H9 (cell line): ENCODE measurements around the gene SPAG6. TPM values are rescaled to one million over a fixed set of nuclear protein-coding genes. Genes with fewer than 3 reads are reported as not detected.

ENCODE experiments used
- DNase-seq: peaks from one replicate; pipeline ENCODE4 v3.0.0-alpha.2; 2017
- H2AFZ ChIP-seq: one replicate; pipeline ENCODE4 v1.6.1; 2013; ENCODE audit warnings: mild to moderate bottlenecking, low read length, control low read depth, moderate library complexity
- H2AK5ac ChIP-seq: 2 replicates; pipeline ENCODE4 v1.6.1; 2013; ENCODE audit warnings: low read length, control low read depth, mixed read lengths; ENCODE audit not compliant: insufficient read length
- H2BK120ac ChIP-seq: one replicate; pipeline ENCODE4 v1.6.1; 2013; ENCODE audit warnings: low read depth, mild to moderate bottlenecking, low read length, control low read depth, inconsistent platforms; ENCODE audit not compliant: poor library complexity, severe bottlenecking
- H2BK12ac ChIP-seq: 2 replicates; pipeline ENCODE4 v1.6.1; 2013; ENCODE audit warnings: low read length, control low read depth, mixed read lengths, low read depth; ENCODE audit not compliant: insufficient read length
- H2BK15ac ChIP-seq: 2 replicates; pipeline ENCODE4 v1.6.1; 2013; ENCODE audit warnings: low read depth, low read length, control low read depth
- H2BK20ac ChIP-seq: one replicate; pipeline ENCODE4 v1.6.1; 2013; ENCODE audit warnings: low read depth, mild to moderate bottlenecking, low read length, control low read depth, inconsistent platforms; ENCODE audit not compliant: poor library complexity, severe bottlenecking
- H2BK5ac ChIP-seq: 2 replicates; pipeline ENCODE4 v1.6.1; 2013; ENCODE audit warnings: low read length, control low read depth, mixed read lengths; ENCODE audit not compliant: insufficient read length
- H3K14ac ChIP-seq: 2 replicates; pipeline ENCODE4 v1.6.1; 2013; ENCODE audit warnings: low read length, control low read depth; ENCODE audit not compliant: insufficient read depth
- H3K18ac ChIP-seq: 2 replicates; pipeline ENCODE4 v1.6.1; 2013; ENCODE audit warnings: low read depth, mild to moderate bottlenecking, mixed read lengths, low read length, control low read depth; ENCODE audit not compliant: insufficient read length
- H3K23ac ChIP-seq: 2 replicates; pipeline ENCODE4 v1.6.1; 2013; ENCODE audit warnings: low read length, control low read depth, mixed read lengths, low read depth; ENCODE audit not compliant: insufficient read length
- H3K23me2 ChIP-seq: 2 replicates; pipeline ENCODE4 v1.6.1; 2013; ENCODE audit warnings: low read depth, mild to moderate bottlenecking, mixed read lengths, low read length, control low read depth; ENCODE audit not compliant: insufficient read length, poor library complexity, severe bottlenecking
- H3K27ac ChIP-seq: 2 replicates; pipeline ENCODE4 v1.5.1; 2013; ENCODE audit warnings: low read length, control low read depth, mixed read lengths, low read depth; ENCODE audit not compliant: insufficient read length
- H3K27me3 ChIP-seq: 2 replicates; pipeline ENCODE4 v1.6.1; 2013; ENCODE audit warnings: low read length, control low read depth, inconsistent platforms; ENCODE audit not compliant: insufficient read depth
- H3K4ac ChIP-seq: 2 replicates; pipeline ENCODE4 v1.6.1; 2013; ENCODE audit warnings: low read depth, mild to moderate bottlenecking, control low read depth, inconsistent platforms, low read length, moderate library complexity
- H3K4me1 ChIP-seq: 2 replicates; pipeline ENCODE4 v1.6.1; 2013; ENCODE audit warnings: low read length, control low read depth, inconsistent platforms; ENCODE audit not compliant: insufficient read depth
- H3K4me2 ChIP-seq: 2 replicates; pipeline ENCODE4 v1.6.1; 2013; ENCODE audit warnings: low read length, control low read depth, mixed read lengths; ENCODE audit not compliant: insufficient read length, insufficient read depth
- H3K56ac ChIP-seq: 2 replicates; pipeline ENCODE4 v1.6.1; 2013; ENCODE audit warnings: low read depth, mild to moderate bottlenecking, mixed read lengths, low read length, control low read depth; ENCODE audit not compliant: insufficient read length
- H3K79me1 ChIP-seq: 2 replicates; pipeline ENCODE4 v1.6.1; 2013; ENCODE audit warnings: low read depth, mild to moderate bottlenecking, moderate library complexity, low read length, control low read depth, inconsistent platforms; ENCODE audit not compliant: insufficient read depth, poor library complexity, severe bottlenecking
- H3K79me2 ChIP-seq: 2 replicates; pipeline ENCODE4 v1.6.1; 2013; ENCODE audit warnings: low read length, control low read depth, inconsistent platforms; ENCODE audit not compliant: insufficient read depth
- H3K9ac ChIP-seq: 2 replicates; pipeline ENCODE4 v1.6.1; 2013; ENCODE audit warnings: low read length, control low read depth, mixed read lengths; ENCODE audit not compliant: insufficient read length; ENCODE audit errors: extremely low read depth
- H3K9me3 ChIP-seq: one replicate; pipeline ENCODE4 v1.6.1; 2013; ENCODE audit warnings: low read depth, low read length, inconsistent platforms; ENCODE audit not compliant: control insufficient read depth
- H3T11ph ChIP-seq: one replicate; pipeline ENCODE4 v1.6.1; 2013; ENCODE audit warnings: mild to moderate bottlenecking, low read length, control low read depth, inconsistent platforms
- H4K20me1 ChIP-seq: one replicate; pipeline ENCODE4 v1.6.1; 2013; ENCODE audit not compliant: control insufficient read depth, insufficient read length, insufficient read depth
- H4K5ac ChIP-seq: 2 replicates; pipeline ENCODE4 v1.6.1; 2013; ENCODE audit warnings: low read depth, mild to moderate bottlenecking, mixed read lengths, low read length, control low read depth; ENCODE audit not compliant: insufficient read length
- H4K8ac ChIP-seq: replicated peaks from 2 replicates; pipeline ENCODE4 v1.6.1; 2013; ENCODE audit warnings: low read length, control low read depth, mixed read lengths, low read depth; ENCODE audit not compliant: insufficient read length
- H4K91ac ChIP-seq: 2 replicates; pipeline ENCODE4 v1.6.1; 2013; ENCODE audit warnings: low read depth, mild to moderate bottlenecking, moderate library complexity, mixed read lengths, low read length, control low read depth; ENCODE audit not compliant: insufficient read length
- H3K27ac Mint-ChIP-seq, 3 experiments: 2 replicates in 2 of 3; 3 replicates in 1 of 3; pipeline ENCODE4 v1.8.0; 2020 to 2021; ENCODE audit warnings: mixed read lengths in 3 of 3, mild to moderate bottlenecking in 1 of 3, moderate library complexity in 1 of 3
- H3K27me3 Mint-ChIP-seq: 2 replicates; pipeline ENCODE4 v1.8.0; 2021; ENCODE audit warnings: low read depth, mild to moderate bottlenecking, moderate library complexity, mixed read lengths
- H3K36me3 Mint-ChIP-seq, 3 experiments: 2 replicates in 2 of 3; 3 replicates in 1 of 3; pipeline ENCODE4 v1.8.0; 2020 to 2021; ENCODE audit warnings: low read depth in 3 of 3, mixed read lengths in 3 of 3; ENCODE audit not compliant: insufficient read depth in 1 of 3
- H3K4me1 Mint-ChIP-seq, 2 experiments: 2 replicates each; pipeline ENCODE4 v1.8.0; 2020; ENCODE audit warnings: mixed read lengths in 2 of 2
- H3K4me3 Mint-ChIP-seq, 2 experiments: 2 replicates in 1 of 2; 3 replicates in 1 of 2; pipeline ENCODE4 v1.8.0; 2020 to 2021; ENCODE audit warnings: mild to moderate bottlenecking in 2 of 2, mixed read lengths in 2 of 2, moderate library complexity in 1 of 2
- H3K9me3 Mint-ChIP-seq, 2 experiments: 2 replicates in 1 of 2; 3 replicates in 1 of 2; pipeline ENCODE4 v1.8.0; 2020; ENCODE audit warnings: mild to moderate bottlenecking in 2 of 2, mixed read lengths in 2 of 2, moderate library complexity in 1 of 2
- WGBS: extraction: QIAGEN DNeasy Blood & Tissue Kit; methylation state at CpG from one replicate; pipeline ENCODE4 v1.1.7; 2013; ENCODE audit warnings: missing lambda C conversion rate, low lambda C conversion rate, mixed read lengths; ENCODE audit not compliant: insufficient read length; ENCODE audit errors: extremely low coverage; 5-methylcytosine and 5-hydroxymethylcytosine counted together
- total RNA-seq: library from RNA; stranded (reverse); gene quantifications from 2 replicates; pipeline ENCODE4 v1.2.1, GENCODE V29; 2021
- TF ChIP-seq, protein P1 (sequence below): fragments of 200-600 bp; sonication (generic); conservative IDR thresholded peaks from 3 replicates; pipeline ENCODE4 v1.8.0; 2021; ENCODE audit warnings: antibody characterized with exemption, mild to moderate bottlenecking

Gene SPAG6
- total RNA-seq, 1 experiment from 2014 or later, result 0.24 TPM

DNA sequence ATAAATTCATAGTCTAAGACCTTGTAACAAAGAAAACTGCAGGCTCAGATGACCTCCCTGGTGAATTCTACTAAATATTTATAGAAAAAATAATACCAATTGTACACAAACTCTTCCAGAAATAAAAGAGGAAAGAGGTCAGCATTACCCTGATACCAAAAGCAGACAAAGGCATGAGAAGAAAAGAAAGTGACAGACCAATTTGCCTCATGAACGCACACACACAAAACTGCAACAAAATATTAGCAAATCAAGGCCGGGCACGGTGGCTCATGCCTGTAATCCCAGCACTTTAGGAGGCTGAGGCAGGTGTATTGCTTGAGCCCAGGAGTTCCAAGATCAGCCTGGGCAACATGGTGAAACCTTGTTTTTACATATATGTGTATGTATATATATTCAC lies 41.8 kb upstream of the SPAG6 start:
- TF ChIP-seq, protein P1, sequence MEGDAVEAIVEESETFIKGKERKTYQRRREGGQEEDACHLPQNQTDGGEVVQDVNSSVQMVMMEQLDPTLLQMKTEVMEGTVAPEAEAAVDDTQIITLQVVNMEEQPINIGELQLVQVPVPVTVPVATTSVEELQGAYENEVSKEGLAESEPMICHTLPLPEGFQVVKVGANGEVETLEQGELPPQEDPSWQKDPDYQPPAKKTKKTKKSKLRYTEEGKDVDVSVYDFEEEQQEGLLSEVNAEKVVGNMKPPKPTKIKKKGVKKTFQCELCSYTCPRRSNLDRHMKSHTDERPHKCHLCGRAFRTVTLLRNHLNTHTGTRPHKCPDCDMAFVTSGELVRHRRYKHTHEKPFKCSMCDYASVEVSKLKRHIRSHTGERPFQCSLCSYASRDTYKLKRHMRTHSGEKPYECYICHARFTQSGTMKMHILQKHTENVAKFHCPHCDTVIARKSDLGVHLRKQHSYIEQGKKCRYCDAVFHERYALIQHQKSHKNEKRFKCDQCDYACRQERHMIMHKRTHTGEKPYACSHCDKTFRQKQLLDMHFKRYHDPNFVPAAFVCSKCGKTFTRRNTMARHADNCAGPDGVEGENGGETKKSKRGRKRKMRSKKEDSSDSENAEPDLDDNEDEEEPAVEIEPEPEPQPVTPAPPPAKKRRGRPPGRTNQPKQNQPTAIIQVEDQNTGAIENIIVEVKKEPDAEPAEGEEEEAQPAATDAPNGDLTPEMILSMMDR, result no peak
- no peak overlapping the region for H2BK12ac ChIP-seq

More for the DNA sequence above, 41.8 kb upstream of the SPAG6 start:
- H4K91ac ChIP-seq, result no peak overlapping the region
- no peak overlapping the region for H3K56ac ChIP-seq
- H3K27me3 Mint-ChIP-seq, result peaks cover 7% of the 10 kb centered on the region; the same call in 1 of the 2 replicates
- H2BK15ac ChIP-seq, result no peak overlapping the region
- no peaks in the 10 kb centered on the region for H3K4me1 ChIP-seq
- H3K4me1 Mint-ChIP-seq, result no peaks in the 10 kb centered on the region
- no peak overlapping the region for H3K4me2 ChIP-seq
- no peaks in the 10 kb centered on the region for H3K36me3 Mint-ChIP-seq
- no peak overlapping the region for H4K8ac ChIP-seq
- no peak overlapping the region for H3K9ac ChIP-seq
- no peak overlapping the region for H3K27ac ChIP-seq
- no peak overlapping the region for H2AK5ac ChIP-seq
- WGBS, result no CpG with 5 or more reads among the region's 3 CpGs
- no peak overlapping the region for H3K4me3 Mint-ChIP-seq
- no peak overlapping the region for H2BK120ac ChIP-seq
- no peak overlapping the region for H3K4ac ChIP-seq
- H4K5ac ChIP-seq, result no peak overlapping the region
- no peak overlapping the region for H3K27ac Mint-ChIP-seq
- H2BK5ac ChIP-seq, result no peak overlapping the region
- H3K27me3 ChIP-seq, result no peaks in the 10 kb centered on the region
- H3K23me2 ChIP-seq, result no peaks in the 10 kb centered on the region
- H3K14ac ChIP-seq, result no peak overlapping the region
- no peak overlapping the region for H3T11ph ChIP-seq
- H2BK20ac ChIP-seq, result no peak overlapping the region
- H3K18ac ChIP-seq, result no peak overlapping the region
- no peak for DNase-seq
- H3K9me3 ChIP-seq, result no peaks in the 10 kb centered on the region
- no peaks in the 10 kb centered on the region for H4K20me1 ChIP-seq
- no peaks in the 10 kb centered on the region for H3K79me2 ChIP-seq
- peaks cover 0 to 5% of the 10 kb centered on the region in 2 experiments; a peak in 1 of 5 replicates for H3K9me3 Mint-ChIP-seq
- no peaks in the 10 kb centered on the region for H3K79me1 ChIP-seq
- H2AFZ ChIP-seq, result no peak overlapping the region
- no peak overlapping the region for H3K23ac ChIP-seq
